ENCODE results near the gene PGM5. TPM values are rescaled to one million over a fixed set of nuclear protein-coding genes. Genes with fewer than 3 reads are reported as not detected.

Gene PGM5
- total RNA-seq, 1 donor from 2014 or later = 102 TPM

DNA sequence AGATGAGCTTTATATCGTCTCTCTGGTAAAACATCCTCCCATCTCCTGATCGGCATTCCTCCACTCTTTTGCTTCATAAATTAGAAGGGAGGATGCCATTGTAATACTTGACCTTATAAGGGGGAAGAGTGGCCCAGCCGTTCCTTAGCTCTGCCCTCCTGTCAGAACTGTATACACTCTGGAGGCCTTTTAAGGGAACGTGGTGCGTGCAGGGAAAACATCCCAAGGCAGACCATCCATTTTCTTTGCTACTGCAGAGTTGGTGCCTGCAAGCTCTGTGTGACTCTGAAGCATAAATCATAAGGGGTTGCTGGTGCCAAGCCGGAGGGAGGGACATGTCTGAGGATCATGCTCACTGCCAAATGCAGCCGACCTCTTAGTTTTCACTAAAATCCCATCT, 90.4 kb downstream of the PGM5 start:
- Histone ChIP-seq H3K4me3 (no peak overlapping the region), H3K4me1 (no peaks in the 10 kb centered on the region), H3K36me3 (no peaks in the 10 kb centered on the region), H3K27ac (peak overlapping the region; percentile 38), H3K9me3 (no peaks in the 10 kb centered on the region), H3K27me3 (no peaks in the 10 kb centered on the region)
- TF ChIP-seq POLR2AphosphoS5 (IDR thresholded peaks at IDR 0.05; ENCODE audit: insufficient read depth in 1 of 2, low read depth in 1 of 2) = peak in 1 of 2 donors; percentile 53
- no peak for TF ChIP-seq POLR2A (IDR thresholded peaks at IDR 0.05)
- TF ChIP-seq, protein P1, sequence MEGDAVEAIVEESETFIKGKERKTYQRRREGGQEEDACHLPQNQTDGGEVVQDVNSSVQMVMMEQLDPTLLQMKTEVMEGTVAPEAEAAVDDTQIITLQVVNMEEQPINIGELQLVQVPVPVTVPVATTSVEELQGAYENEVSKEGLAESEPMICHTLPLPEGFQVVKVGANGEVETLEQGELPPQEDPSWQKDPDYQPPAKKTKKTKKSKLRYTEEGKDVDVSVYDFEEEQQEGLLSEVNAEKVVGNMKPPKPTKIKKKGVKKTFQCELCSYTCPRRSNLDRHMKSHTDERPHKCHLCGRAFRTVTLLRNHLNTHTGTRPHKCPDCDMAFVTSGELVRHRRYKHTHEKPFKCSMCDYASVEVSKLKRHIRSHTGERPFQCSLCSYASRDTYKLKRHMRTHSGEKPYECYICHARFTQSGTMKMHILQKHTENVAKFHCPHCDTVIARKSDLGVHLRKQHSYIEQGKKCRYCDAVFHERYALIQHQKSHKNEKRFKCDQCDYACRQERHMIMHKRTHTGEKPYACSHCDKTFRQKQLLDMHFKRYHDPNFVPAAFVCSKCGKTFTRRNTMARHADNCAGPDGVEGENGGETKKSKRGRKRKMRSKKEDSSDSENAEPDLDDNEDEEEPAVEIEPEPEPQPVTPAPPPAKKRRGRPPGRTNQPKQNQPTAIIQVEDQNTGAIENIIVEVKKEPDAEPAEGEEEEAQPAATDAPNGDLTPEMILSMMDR (IDR thresholded peaks at IDR 0.05) = no peak
- no peak for DNase-seq (ENCODE audit: extremely low spot score in 2 of 2)
- intact Hi-C loops (cut with DNase I) = no loop called here

DNA sequence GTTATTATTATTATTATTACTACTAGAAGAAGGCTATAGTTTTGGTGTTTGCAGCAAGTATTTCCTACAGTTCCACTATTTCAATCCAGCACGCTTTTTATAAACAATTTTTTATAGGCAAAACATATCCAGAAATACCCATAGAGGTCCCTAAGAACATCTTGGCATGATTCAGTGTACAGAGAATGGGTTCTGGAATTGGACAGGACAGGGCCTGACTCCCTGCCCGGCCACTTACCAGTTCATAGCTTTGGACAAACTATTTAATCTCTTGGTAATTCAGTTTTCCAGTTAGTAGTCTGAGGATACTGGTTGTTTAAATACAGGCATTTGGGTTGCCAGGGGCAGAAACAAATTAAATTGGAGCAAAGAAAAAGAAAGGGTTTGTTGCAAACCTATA, 91.2 kb downstream of the PGM5 start:
- no peaks in the 10 kb centered on the region for H3K36me3 ChIP-seq
- no peaks in the 10 kb centered on the region for H3K9me3 ChIP-seq
- TF ChIP-seq POLR2A (IDR thresholded peaks at IDR 0.05) = no peak
- TF ChIP-seq, protein P1 (IDR thresholded peaks at IDR 0.05) = no peak
- TF ChIP-seq POLR2AphosphoS5 (IDR thresholded peaks at IDR 0.05; ENCODE audit: insufficient read depth in 1 of 2, low read depth in 1 of 2) = no peak
- H3K27me3 ChIP-seq = no peaks in the 10 kb centered on the region
- H3K4me3 ChIP-seq = no peak overlapping the region
- DNase-seq (ENCODE audit: extremely low spot score in 2 of 2) = no peak
- intact Hi-C loops (cut with DNase I) = no loop called here
- H3K27ac ChIP-seq = peak overlapping the region; percentile 38
- H3K4me1 ChIP-seq = no peaks in the 10 kb centered on the region

DNA sequence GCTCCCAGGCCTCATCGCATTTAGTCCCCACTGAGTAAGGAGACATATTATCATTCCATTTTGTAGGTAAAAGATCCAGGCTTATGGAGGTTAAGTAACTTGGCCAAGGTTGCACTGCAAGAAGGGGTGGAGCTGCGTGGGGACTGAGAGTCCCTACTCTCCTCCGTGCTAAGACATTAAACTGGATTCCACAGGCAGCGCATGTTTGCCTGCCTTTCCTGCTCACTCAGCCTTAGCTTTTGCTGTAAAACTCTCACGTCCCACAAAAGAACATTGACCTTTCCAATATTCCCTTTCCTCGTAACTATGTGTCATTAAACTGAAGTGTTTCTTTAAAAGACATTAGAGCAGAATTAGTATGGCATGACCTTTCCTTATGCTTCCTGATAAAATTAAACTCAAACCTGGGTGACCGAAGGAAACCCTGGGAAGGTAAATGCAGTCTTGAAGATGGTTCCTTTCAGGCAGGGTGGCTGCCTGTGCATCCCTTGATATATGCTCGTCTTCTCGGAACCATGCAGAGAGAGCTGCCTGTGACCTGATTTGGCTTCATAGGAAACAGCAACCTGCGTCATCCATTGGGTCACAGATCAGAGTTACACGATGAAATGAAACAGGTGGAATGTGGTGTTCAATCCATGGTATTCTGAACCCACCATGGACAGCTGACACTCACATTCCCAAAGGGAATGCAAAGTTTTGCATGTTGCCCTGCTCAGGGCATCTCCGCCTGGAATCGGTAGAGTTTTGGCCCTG, 98.3 kb downstream of the PGM5 start:
- intact Hi-C loops (cut with DNase I) = no loop called here

DNA sequence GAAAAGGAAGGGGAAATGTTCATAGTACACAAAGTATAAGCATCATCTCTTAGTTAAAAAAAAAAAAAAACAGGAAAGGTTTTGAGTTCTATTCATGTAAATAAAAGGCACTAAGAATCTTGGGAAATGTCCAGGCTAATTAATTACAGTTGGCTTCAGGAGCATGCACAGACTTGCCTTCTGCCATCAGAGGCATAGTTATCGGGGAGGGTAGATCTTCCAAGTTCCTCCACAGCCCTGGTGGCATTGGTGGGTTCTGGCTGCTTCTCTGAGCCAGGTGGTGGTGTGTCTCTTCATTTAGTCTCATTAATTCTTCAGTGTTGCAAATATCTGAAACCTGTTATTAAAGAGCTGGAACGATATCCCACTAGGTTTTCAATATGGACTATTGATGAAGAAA, 99.0 kb downstream of the PGM5 start:
- Histone ChIP-seq H3K4me1 (no peaks in the 10 kb centered on the region), H3K27ac (no peak overlapping the region)
- intact Hi-C loops (cut with DNase I) = no loop called here

More for the DNA sequence above, 98.3 kb downstream of the PGM5 start:
- Histone ChIP-seq H3K36me3 (no peaks in the 10 kb centered on the region), H3K4me3 (no peak overlapping the region), H3K4me1 (no peaks in the 10 kb centered on the region), H3K9me3 (no peaks in the 10 kb centered on the region), H3K27ac (no peak overlapping the region), H3K27me3 (no peaks in the 10 kb centered on the region)
- TF ChIP-seq POLR2A (IDR thresholded peaks at IDR 0.05) (no peak), POLR2AphosphoS5 (IDR thresholded peaks at IDR 0.05; ENCODE audit: insufficient read depth in 1 of 2, low read depth in 1 of 2) (no peak)
- TF ChIP-seq, protein P1 (IDR thresholded peaks at IDR 0.05) = no peak
- DNase-seq (ENCODE audit: extremely low spot score in 2 of 2) = no peak

DNA sequence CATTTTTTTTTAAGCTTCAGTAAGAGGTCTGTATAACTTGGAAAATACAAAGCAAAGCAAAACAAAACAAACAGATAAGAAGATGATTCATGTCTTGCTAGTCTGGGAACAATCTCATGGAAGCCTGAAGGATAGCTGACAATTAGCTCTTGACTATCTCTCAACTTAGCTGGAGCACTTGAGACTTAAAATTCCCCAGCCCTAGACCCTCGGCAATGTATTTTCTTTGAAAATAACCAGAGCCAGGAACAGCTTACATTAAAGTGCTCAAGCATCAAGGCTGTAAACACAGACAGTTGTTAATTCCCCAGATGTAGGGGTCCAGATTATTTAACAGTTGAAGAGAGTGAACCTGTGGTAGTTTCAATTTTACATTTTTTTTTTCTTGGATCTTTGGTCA, 101.4 kb downstream of the PGM5 start:
- Histone ChIP-seq H3K9me3 (no peaks in the 10 kb centered on the region), H3K27ac (no peak overlapping the region), H3K4me3 (no peak overlapping the region), H3K27me3 (no peaks in the 10 kb centered on the region), H3K36me3 (no peaks in the 10 kb centered on the region), H3K4me1 (peaks cover 11% of the 10 kb centered on the region)
- intact Hi-C loops (cut with DNase I) = no loop called here
- TF ChIP-seq POLR2A (IDR thresholded peaks at IDR 0.05) (no peak), POLR2AphosphoS5 (IDR thresholded peaks at IDR 0.05; ENCODE audit: insufficient read depth in 1 of 2, low read depth in 1 of 2) (no peak)
- TF ChIP-seq, protein P1 (IDR thresholded peaks at IDR 0.05) = no peak
- no peak for DNase-seq (ENCODE audit: extremely low spot score in 2 of 2)

More for the DNA sequence above, 99.0 kb downstream of the PGM5 start:
- Histone ChIP-seq H3K9me3 (no peaks in the 10 kb centered on the region), H3K4me3 (no peak overlapping the region), H3K36me3 (no peaks in the 10 kb centered on the region), H3K27me3 (no peaks in the 10 kb centered on the region)
- TF ChIP-seq POLR2AphosphoS5 (IDR thresholded peaks at IDR 0.05; ENCODE audit: insufficient read depth in 1 of 2, low read depth in 1 of 2) (no peak), POLR2A (IDR thresholded peaks at IDR 0.05) (no peak)
- TF ChIP-seq, protein P1 (IDR thresholded peaks at IDR 0.05) = no peak
- no peak for DNase-seq (ENCODE audit: extremely low spot score in 2 of 2)
